Urothelium cell line (cell line): ENCODE measurements around the gene SRPX.

Experiments used
- DNase-seq: peaks from one replicate; pipeline ENCODE4 v3.0.0; 2011; ENCODE audit warnings: low spot score, mixed read lengths
- FAIRE-seq: peaks from 2 replicates; lab custom pipeline; 2011; peaks lifted over from hg19 to GRCh38; lab: Jason Lieb, UNC

SRPX gene

DNA sequence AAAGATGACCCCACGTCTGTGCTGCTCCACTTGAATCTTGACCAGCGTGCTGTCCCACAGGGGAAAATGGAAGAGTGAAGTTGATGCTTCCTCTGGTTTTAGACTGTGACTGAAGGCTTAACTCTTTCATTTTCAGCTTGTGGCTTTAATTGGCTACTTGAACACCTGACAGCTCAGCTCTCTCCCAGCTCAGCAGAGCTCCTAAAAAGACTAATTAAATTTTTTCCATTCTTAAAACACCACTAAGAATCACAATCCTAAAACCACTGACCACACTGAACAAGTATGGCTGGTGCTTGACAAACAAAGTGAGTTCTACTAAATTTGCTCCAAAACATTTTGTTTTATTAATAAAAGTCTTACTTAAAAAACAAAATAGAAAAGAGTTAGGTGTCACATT lies 71.7 kb downstream of the SRPX start:
- FAIRE-seq (no peak), DNase-seq (no peak)

DNA sequence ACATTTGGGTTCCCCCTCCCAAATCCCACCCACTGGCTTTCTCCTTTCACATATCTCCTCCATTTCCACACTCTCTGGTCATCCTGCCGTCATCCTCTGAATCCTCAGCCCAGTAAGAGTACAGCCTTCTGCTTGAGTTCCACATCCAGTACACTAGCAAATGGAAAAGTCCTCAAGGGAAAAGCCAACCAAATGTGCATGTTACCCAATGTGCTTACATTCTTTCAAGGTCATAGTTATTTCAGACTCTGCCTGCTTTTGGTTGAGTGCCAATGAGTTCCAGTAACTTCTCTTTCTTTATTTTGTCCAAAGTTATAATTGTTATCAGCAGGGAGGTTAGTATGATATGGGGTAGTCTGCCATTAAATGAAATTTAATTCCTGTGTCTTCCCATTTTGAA lies 78.1 kb downstream of the SRPX start:
- DNase-seq, result no peak

DNA sequence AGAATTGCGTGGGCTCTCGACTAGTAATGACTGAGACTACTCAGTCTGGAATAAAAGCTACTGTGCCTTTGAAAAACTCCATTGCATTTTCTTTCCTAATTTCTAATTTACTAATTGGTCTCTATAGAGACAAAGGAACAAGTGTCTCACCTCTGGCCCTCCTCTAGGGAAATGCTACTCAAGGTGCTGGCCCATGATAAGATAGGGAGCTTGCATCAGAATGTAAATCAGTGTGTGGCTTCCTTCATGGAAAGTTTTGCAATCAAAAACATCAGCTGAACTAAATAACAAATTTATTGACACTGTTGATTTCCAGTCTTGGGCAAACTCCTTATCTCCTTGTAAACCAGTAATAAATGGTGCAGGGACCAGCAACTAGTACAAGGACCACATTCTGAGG lies 81.8 kb downstream of the SRPX start:
- no peak for FAIRE-seq

More for the DNA sequence above, 78.1 kb downstream of the SRPX start:
- no peak for FAIRE-seq

DNA sequence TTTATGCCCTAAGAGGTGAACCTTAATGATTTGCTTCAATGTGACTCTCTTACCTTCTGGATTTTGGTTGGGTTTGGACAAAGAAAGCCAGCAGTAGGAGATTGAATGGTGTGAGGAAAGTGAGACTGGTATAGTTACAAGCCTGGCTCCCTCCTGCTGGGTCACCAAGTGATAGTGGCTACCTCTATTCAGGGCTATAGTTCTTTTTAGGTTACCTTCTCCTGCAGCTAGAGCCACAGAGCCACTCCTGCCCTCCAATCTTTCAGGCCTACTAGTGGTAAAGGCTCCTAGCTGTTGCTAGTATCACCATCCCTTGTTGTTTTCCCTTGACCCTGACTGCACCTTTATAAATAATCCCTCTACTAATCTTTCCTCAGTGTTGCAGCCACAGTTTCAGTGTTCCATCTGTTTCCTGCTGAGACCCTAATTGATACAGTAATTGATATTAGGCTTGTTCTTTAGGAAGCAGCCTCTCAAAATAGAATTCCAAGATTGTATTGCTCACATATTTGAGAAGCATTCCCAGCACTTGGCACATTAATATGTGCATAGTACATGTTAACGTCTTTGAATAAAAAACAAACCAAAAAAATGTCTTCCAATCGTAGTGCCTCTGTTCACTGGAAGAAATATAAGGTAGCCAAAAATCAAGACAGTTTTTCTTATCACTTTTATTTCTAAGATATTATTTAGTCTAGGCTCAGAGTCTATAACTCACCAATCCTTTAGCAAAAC lies 82.3 kb downstream of the SRPX start:
- DNase-seq, result no peak
- no peak for FAIRE-seq

More for the DNA sequence above, 81.8 kb downstream of the SRPX start:
- DNase-seq, result no peak

DNA sequence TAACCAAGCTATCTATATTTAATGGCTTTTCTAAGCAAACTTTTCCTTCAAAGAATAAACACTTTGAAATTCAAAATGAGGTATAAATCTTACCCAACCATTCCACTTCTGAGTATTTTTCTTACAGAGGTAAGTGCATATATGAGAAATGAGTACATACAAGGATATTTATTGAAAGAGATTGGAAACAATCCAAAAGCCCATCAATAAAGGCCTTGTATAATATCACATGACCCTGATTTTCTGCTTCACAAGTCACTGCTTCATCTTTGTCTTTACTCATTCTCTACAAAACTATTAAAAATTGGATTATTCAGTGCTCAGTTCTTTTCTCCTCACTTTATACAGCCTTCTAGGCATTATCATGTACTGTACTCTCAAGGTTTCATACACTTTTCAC lies 91.3 kb downstream of the SRPX start:
- DNase-seq, result no peak
- no peak for FAIRE-seq

DNA sequence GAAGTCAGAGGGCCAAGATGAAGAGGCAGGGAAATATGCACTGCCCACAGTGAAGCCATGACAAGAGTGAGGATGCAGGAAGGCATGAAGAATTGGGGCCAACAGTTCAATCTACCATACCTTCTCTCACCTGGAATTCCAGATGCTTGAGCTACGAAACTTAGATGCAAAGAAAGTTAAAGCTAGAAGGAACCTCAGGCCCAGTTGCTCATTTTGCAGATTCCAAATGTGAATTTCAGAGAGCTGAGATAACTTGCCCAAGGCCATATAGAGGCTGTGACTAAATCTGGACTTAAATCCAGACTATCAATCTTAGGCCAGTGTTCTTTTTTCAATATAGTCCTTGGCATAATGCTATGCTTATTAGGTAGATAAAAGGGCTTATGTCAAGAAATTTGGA lies 92.7 kb downstream of the SRPX start:
- DNase-seq (no peak), FAIRE-seq (no peak)

DNA sequence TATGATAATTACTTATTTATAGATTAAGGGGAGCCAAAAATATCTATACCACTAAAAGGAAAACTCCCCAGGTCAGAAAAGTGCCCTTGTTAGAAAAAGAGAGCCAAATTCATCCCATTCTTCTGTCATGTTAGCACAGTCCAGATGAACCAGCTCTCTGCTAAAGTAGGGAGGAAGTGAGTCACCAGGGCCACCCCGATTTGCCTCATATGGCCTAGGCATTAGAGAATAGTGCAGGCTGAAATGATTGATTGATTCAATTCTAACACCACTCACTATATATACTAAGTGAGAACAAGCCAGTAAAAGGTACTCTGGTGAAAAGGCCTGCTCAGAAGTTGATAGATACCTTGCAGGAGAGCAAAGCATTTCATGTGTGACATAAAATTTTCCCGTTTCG lies 94.5 kb downstream of the SRPX start:
- FAIRE-seq, result no peak
- DNase-seq, result no peak

DNA sequence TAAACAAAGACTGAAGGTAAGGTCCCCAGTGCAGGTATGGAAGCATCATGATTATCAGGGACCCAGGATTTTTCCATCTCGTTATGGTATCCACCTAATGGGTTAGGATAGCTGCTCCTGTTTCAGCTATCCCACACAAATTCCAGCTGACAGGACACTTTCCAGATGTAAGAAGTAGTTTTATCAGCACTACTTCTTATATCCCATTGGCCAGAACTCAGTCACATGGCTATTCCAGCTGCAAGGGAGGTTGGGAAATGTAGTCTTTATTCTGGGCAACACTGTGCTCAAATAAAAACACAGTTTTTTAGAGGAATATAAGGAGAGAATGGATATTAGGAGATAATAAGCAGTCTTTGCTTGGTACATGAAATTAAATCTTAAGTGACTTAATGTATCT lies 96.7 kb downstream of the SRPX start:
- DNase-seq, result no peak
- FAIRE-seq, result no peak

DNA sequence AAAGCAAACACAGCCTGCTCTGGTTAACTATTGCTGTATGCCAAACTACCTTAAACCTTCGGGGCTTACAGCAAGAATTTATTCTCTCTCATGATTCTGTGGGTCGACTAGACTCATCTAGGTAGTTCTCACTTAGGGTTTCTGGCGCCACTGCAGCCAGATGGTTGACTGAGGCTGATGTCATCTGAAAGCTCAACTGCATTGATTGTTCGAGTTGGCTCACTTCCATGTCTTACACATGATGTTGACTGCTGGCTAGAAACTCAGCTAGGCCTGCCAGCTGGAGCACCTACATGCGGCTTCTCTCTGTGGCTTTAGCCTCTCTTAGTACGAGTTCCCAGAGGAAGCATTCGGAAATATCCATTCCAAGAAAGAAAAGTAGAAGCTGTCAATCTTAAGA lies 103.2 kb downstream of the SRPX start:
- FAIRE-seq (no peak), DNase-seq (peak; percentile 4)

DNA sequence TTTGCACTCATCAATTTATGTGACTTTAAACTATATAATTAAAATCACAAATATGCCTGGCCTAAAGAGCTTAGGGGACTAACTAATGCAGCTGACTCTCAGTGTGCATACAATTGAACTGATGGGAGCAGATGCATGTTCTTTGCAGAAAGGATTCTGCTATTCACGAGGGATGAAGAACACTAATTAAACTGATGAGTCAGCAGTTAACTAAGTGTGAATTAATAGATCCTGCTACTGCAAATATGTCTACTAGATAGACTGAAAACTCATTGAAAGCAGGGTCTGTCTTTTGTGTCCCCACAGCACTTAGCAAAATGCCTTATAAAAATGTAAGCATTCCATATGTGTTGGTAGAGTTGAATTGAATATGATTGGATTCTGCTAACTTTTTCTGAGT lies 104.0 kb downstream of the SRPX start:
- FAIRE-seq (no peak), DNase-seq (no peak)

DNA sequence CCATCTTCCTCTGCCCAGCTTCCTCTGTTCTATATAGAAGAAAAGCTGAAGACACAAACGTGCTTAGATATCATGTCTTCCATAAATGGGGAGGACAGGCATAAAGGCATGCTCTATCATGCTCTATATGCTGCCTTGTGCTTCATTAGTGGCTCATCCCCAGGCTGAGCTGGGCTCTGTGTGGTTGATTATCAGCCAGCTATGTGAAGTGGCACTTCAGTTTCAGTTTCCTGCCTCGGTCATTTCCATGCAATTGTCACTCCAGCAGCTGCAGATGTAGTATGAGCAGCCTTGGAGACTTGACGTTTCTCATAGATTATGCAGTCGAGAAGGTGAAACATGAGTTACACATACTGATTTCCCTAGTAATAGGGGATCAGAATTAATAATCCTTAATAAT lies 108.1 kb downstream of the SRPX start:
- FAIRE-seq (no peak), DNase-seq (no peak)

DNA sequence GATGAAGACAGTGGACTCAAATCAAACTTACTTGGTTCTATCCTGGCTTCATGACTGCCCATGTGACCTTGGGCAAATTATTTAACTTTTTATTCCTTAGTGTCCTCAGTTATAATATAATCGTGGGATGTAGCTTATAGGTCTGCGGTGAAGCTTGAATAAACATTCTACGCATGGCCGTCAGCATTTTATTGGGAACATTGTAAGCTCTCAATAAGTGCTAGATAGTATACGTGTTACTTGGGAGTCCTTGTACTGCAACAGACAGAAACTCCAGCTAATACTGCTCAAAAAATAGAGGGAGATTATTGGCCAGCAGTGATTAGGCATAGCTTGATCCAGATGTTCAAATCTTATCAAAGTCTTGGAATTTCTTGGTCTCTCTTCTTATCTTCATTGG lies 109.5 kb downstream of the SRPX start:
- FAIRE-seq, result no peak
- no peak for DNase-seq

DNA sequence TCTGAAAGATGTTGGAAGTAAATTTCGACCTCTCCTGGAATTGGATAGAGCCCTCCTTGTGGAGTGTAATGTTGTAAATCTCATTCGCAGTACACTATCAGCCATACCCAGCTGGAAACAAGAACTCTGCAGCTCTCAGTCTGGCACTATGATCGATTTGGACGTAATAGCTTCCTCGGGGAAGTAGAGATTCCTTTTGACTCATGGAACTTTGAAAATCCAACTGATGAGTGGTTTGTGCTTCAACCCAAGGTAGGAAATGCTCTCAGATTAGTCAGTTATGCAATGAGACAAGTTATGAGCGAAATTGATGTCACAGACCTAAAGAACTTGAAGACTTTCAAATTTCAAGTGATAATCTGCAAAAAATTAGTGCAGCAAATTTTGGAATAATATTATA lies 110.4 kb downstream of the SRPX start:
- DNase-seq (no peak), FAIRE-seq (no peak)

DNA sequence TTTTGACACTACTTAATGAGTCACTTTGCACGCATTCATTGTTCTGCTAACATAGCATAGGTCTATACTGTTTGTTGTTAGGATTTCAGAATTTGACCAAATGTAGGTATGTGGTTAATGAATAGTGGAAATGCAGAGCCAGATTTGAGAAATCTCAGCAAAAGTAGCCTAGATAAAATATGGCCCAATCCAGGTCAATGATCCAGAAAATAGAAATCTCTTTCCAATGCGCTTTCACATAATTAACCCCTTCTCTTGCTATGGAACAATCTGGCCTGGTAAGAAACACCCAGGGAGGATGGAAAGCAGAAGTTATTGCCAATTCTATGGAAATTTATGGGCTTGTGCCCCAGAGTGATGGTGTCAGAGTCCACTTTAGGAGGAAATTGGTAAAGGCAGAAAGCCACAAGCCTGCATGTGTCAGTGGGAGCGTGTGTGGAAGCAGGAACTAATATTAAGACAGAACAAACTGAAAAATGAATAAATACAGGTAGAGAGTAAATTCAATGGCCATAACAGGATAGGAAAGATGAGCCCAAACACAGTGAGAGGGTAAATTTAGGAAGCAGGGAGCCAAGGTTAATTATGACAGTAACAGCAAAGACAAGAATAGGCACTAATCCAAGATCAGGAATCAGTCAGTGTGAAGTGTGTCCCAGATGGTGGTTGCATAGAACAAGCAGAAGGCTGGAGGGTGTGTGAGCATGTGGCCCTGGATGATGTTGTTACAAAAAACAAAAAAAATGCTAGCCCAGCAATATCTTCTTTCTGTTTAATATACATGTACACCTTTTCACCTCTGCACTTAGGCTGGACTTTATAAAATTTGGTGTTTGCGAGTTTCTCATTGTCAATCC lies 111.4 kb downstream of the SRPX start:
- DNase-seq (no peak), FAIRE-seq (no peak)

DNA sequence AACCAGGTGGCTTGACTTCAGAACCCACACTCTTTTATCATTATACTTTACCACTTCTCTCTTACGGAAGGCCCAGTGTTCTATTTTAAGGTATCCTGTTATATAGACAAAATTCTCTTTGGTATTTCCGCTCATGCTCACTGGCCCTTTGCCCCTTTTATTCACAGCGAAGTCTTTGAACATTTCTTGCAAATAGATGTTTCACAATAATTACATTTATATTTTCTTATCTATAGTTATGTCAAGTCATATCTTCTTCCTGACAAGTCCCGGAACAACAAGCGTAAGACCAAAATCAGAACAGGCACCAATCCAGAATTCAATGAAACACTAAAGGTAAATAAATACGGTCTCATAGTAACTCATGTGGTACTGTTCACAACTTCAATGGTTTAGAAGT lies 112.3 kb downstream of the SRPX start:
- DNase-seq, result no peak
- FAIRE-seq, result no peak

DNA sequence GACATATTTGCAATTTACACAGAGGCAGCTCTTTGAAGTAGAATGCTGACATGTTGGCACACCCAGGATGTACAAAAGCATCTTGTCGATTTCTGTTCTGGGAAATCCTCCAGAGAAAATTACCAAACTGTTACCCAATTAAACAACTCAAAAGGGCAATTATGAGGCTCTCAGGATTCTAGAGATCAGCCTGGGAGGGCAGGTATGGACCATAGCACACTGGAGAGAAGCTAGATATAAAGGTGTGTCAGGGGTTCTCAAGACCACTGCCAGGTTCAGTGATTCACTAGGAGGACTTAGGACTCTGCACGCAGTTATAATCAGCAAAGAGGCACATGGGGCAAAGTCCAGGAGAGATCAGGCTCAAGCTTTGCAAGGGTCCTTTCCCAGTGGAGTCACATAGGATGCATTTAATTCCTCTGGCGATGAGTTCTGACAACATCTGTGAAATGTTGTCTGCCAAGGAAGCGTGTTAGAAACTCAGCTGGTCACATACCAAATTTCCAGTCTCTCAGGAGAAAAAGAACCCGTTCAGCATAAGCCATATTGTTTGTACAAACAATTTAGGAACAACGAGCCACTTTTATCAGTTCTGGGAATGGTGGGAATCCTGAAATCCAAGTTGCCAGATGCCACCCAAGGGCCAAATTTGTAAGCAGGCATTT lies 113.5 kb downstream of the SRPX start:
- DNase-seq (no peak), FAIRE-seq (no peak)

DNA sequence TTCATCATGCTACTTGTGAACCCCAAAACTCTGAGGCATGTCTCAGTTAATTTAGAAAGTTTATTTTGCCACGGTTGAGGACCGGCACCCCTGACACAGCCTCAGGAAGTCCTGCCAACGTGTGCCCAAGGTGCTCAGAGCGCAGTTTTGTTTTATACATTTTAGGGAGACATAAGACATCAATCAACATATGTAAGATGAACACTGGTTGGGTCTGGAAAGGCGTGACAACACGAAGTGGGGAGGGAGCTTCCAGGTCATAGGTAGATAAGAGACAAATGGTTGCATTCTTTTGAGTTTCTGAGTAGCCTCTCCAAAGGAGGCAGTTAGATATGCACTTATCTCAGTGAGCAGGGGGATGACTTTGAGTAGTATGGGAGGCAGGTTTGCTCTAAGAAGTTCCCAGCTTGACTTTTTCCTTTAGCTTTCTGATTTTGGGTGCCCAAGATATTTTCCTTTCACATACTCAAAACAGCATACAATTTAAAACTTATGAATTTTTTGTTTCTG lies 115.4 kb downstream of the SRPX start:
- DNase-seq (no peak), FAIRE-seq (no peak)

DNA sequence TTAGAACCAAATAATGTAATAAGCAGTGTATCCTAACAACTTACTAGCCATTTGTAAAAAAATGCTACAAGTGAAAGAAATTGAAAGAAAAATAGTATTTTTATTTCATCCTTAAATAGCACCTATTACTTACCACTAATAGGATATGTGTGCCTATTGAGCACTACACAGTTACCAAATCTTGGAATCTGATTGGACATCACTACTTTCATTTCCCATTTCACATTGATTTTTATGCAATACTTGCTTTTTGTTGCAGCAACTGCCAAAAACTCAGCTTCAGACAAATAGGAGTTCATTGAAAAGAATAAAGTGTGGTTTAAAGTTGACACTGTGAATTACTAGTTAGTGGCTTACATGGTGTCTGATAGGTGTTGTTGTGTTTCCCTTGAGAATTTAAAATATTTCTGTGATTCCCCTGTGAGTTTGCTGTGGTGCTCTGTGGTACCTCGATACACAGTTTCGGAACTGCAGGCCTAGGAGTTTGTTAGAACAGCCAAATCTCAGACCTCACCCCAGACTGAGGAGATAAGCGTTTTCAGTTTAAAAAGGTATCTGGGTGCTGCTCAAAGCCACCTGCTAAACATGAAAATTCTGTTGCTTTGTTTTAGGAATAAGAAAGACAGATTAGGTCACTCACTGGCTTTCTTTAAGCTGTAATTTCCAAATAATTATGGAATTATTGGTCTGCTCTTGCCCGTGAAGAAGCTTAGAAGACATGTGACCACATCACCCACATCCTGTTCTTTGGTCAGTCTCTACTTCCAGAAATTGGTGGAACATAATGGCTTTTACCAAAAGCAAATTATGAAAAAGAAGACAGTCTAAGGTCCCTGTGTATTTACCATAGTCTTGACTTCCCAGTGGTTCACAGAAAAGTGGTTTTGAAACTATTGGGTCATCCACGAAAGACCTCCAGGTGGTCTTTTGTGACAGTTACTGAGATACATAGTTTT lies 116.5 kb downstream of the SRPX start:
- no peak for FAIRE-seq
- no peak for DNase-seq

DNA sequence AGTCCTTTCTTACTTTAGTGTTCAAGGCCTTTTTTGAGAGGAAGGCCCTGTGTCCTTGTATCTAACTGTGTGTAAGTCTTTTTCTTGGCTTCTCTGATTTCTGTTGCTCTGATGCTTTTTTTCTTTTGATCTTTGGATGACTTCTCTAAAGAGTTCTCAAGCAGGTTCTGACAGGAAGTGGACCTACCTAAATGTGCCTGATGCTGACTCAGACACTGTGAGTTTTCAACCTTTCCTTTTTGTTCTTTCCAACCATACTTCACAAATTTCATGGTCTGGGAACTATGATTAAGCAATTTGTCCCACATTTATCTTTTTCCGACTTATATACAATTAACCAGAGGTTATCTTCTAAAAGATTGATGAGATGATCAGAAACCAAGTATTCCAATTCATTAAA lies 117.8 kb downstream of the SRPX start:
- FAIRE-seq (no peak), DNase-seq (no peak)

DNA sequence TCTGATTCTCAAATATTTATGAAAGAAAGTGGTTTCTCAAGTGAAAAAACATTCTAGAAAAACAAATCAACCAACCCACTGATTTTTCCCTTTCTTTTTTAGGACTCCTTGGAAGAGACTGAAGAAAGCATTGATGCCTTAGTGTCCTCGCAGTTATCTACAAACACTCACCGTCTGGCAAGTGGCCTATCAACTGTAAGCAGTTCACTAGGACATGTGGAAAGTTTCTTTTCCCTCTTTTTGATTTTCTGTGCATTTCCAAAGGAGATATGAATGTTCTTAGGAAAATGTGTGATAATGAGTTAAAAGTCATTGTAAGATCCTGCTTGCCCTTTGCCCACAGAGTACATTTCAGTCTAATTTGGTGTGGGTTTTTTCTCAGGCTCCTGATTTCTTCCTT lies 118.4 kb downstream of the SRPX start:
- DNase-seq (no peak), FAIRE-seq (no peak)

DNA sequence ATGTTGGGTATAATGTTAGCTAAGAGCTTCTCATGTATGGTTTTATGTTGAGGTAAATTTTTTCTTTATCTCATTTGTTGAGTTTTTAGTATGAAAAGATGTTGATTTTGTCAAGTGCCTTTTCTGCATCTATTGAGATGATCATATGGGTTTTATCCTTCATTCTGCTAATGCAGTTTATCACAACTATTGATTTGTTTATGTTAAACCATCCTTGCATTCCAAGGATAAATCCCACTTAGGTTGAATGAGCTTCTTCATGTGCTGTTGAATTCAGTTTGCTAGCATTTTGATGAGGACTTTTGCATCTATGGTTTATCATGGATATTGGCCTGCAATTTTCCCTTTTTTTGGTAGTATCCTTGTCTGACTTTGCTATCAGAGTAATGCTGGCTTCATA lies 121.0 kb downstream of the SRPX start:
- FAIRE-seq (no peak), DNase-seq (no peak)
